K562 (cell line): Measurements from ENCODE around the gene RAB1B. TPM values are rescaled to one million over a fixed set of nuclear protein-coding genes. Genes with fewer than 3 reads are reported as not detected.
A peak's percentile ranks its signal among the peaks of the same experiment; 100 is the strongest.

ENCODE experiments used
- ATAC-seq: fragments of 200-7000 bp; cut with Tn5 transposase; 3 replicates; pipeline ENCODE4 v1.9.1; 2020; ENCODE audit warnings: moderate library complexity
- BruUV-seq: library from RNA; stranded (reverse); fragments of 400-500 nt; replicated peaks from 2 replicates; lab custom pipeline; 2021; lab: Mats Ljungman, UMichigan
- CTCF ChIA-PET: fragments of 300-600 bp; formaldehyde crosslinking; extraction: SDS; loops from one replicate; lab custom pipeline; 2021; ENCODE audit warnings: low intra/inter-chr PET ratio; lab: Yijun Ruan, JAX
- POLR2A ChIA-PET: fragments of 300-600, 350-650 bp; sonication (Branson Sonifier 250); formaldehyde crosslinking; extraction: SDS; loops from one replicate; lab custom pipeline; 2021; ENCODE audit warnings: antibody characterized with exemption, inconsistent platforms; lab: Yijun Ruan, JAX
- DNase-seq, 4 experiments: peaks; one replicate each; pipeline versions ENCODE4 v3.0.0 to v3.0.0-alpha.2; 2011 to 2018; ENCODE audit warnings: low spot score in 3 of 4, mixed read lengths in 3 of 4; ENCODE audit errors: extremely low read depth in 1 of 4
- FAIRE-seq: peaks from 2 replicates; lab custom pipeline; 2011; peaks lifted over from hg19 to GRCh38; lab: Jason Lieb, UNC
- H2AFZ ChIP-seq: 2 replicates; pipeline ENCODE4 v1.6.0; 2011; ENCODE audit warnings: low read depth, low read length, control low read depth, inconsistent platforms
- H3K27ac ChIP-seq: fragments of 200-600 bp; 3 replicates; pipeline ENCODE4 v1.8.0; 2011; ENCODE audit warnings: low read depth, mild to moderate bottlenecking, control low read depth, inconsistent platforms, low read length, moderate library complexity, mixed read lengths; ENCODE audit errors: extremely low read depth
- H3K27me3 ChIP-seq, 2 experiments: fragments of 300-600 bp in 1 of 2; 2 replicates in 1 of 2; 3 replicates in 1 of 2; pipeline versions ENCODE4 v1.6.0 to v1.8.0; 2011; ENCODE audit warnings: inconsistent platforms in 2 of 2, low read length in 2 of 2, mild to moderate bottlenecking in 1 of 2, mixed read lengths in 1 of 2, moderate library complexity in 1 of 2; ENCODE audit not compliant: control insufficient read depth in 2 of 2, insufficient read depth in 2 of 2
- H3K36me3 ChIP-seq: fragments of 300-600 bp; 3 replicates; pipeline ENCODE4 v1.8.0; 2011; ENCODE audit warnings: mild to moderate bottlenecking, low read length, inconsistent platforms; ENCODE audit not compliant: control insufficient read depth, insufficient read depth
- H3K4me1 ChIP-seq, 2 experiments: fragments of 200-600 bp in 1 of 2; replicated peaks in 1 of 2; 2 replicates in 1 of 2; 3 replicates in 1 of 2; pipeline versions ENCODE4 v1.5.1 to v1.8.0; 2011; ENCODE audit warnings: inconsistent platforms in 2 of 2, low read length in 2 of 2, mild to moderate bottlenecking in 1 of 2, mixed read lengths in 1 of 2, moderate library complexity in 1 of 2; ENCODE audit not compliant: control insufficient read depth in 2 of 2, insufficient read depth in 2 of 2
- H3K4me2 ChIP-seq: 2 replicates; pipeline ENCODE4 v1.6.1; 2011; ENCODE audit warnings: low read length, control low read depth, inconsistent platforms, mixed read lengths; ENCODE audit not compliant: insufficient read depth
- H3K4me3 ChIP-seq: fragments of 200-600 bp; sonication (generic), shearing (Covaris generic); 2 replicates; pipeline ENCODE4 v1.5.1; 2016; ENCODE audit warnings: control low read depth, inconsistent platforms
- H3K79me2 ChIP-seq: fragments of 200-600 bp; 3 replicates; pipeline ENCODE4 v1.8.0; 2011; ENCODE audit warnings: low read length, inconsistent platforms; ENCODE audit not compliant: control insufficient read depth, insufficient read depth
- H3K9ac ChIP-seq, 2 experiments: 2 replicates each; pipeline versions ENCODE4 v1.6.0 to v1.6.1; 2011; ENCODE audit warnings: low read depth in 2 of 2, low read length in 2 of 2, control low read depth in 1 of 2, inconsistent platforms in 1 of 2, mild to moderate bottlenecking in 1 of 2, mixed read lengths in 1 of 2; ENCODE audit not compliant: insufficient read depth in 1 of 2
- H3K9me1 ChIP-seq: one replicate; pipeline ENCODE4 v1.6.0; 2011; ENCODE audit warnings: inconsistent platforms, mild to moderate bottlenecking, low read length, moderate library complexity; ENCODE audit not compliant: control insufficient read depth, insufficient read depth
- H3K9me3 ChIP-seq: replicated peaks from 2 replicates; pipeline ENCODE4 v1.5.1; 2011; ENCODE audit warnings: low read depth, low read length, inconsistent platforms; ENCODE audit not compliant: control insufficient read depth, insufficient read depth
- H4K20me1 ChIP-seq: replicated peaks from 2 replicates; pipeline ENCODE4 v1.6.1; 2011; ENCODE audit warnings: low read length, inconsistent platforms, mixed read lengths; ENCODE audit not compliant: control insufficient read depth, insufficient read depth
- C11orf30 ChIP-seq: fragments of 450-650 bp; IDR thresholded peaks from 2 replicates; pipeline ENCODE4 v1.6.1; 2016; ENCODE audit warnings: low read depth, mild to moderate bottlenecking
- CC2D1A ChIP-seq: fragments of 450-650 bp; IDR thresholded peaks from 2 replicates; pipeline ENCODE4 v1.6.1; 2017; ENCODE audit warnings: mild to moderate bottlenecking
- EGR1 ChIP-seq: fragments of 450-650 bp; conservative IDR thresholded peaks from 2 replicates; pipeline ENCODE4 v1.6.1; 2017; ENCODE audit warnings: mild to moderate bottlenecking
- SP2 ChIP-seq: IDR thresholded peaks from 2 replicates; pipeline ENCODE4 v1.6.1; 2011; ENCODE audit warnings: mild to moderate bottlenecking, low read depth, low read length, moderate library complexity; ENCODE audit not compliant: poor library complexity, severe bottlenecking; ENCODE audit errors: extremely low read depth
- ZNF143 ChIP-seq: sonication (generic); formaldehyde crosslinking; IDR thresholded peaks from 2 replicates; pipeline ENCODE4 v1.9.0; 2022; ENCODE audit warnings: mild to moderate bottlenecking, missing genetic modification reagents
- ZNF197 ChIP-seq: fragments of 200-800 bp; sonication (Bioruptor generic); IDR thresholded peaks from 2 replicates; pipeline ENCODE4 v1.6.1; 2016; ENCODE audit warnings: low read depth, missing genetic modification characterization, missing compliant biosample characterization
- WGBS: fragments of 100-300 bp; shearing (Covaris generic); methylation state at CpG from one replicate; pipeline ENCODE4 v1.1.6; 2016; ENCODE audit warnings: low coverage, mixed read lengths; ENCODE audit not compliant: insufficient coverage; ENCODE audit errors: missing lambda C conversion rate; 5-methylcytosine and 5-hydroxymethylcytosine counted together
- in situ Hi-C: fragments of 300-500 bp; cut with MboI; formaldehyde crosslinking; loops from 4 replicates; pipeline ENCODE4 v1.15.0; 2018; ENCODE audit warnings: inconsistent platforms, mixed read lengths
- intact Hi-C: fragments of 100-400 bp; cut with micrococcal nuclease; formaldehyde crosslinking; loops from 2 replicates; pipeline ENCODE4 v1.14.2; 2022
- polyA plus RNA-seq, 8 experiments: library from polyadenylated mRNA; depleted of rRNA in 4 of 8; stranded (reverse) in 5 of 8; unstranded in 3 of 8; fragments of >200 nt; fragmentation: Nextera tagmentation in 2 of 8; fragmentation: Illumina TruSeq in 1 of 8; extraction: Ambion mirVana in 2 of 8; extraction: Trizol in 1 of 8; gene quantifications; 2 replicates each; pipeline versions ENCODE4 v1.2.1 to v1.2.3, GENCODE V29; 2011 to 2014; ENCODE audit warnings: inconsistent platforms in 1 of 8, missing spikeins in 1 of 8
- total RNA-seq, 7 experiments: library from RNA; depleted of rRNA in 6 of 7; stranded (reverse); fragments of >200 nt in 6 of 7; fragmentation: Illumina TruSeq in 2 of 7; extraction: Trizol in 2 of 7; gene quantifications; 2 replicates each; pipeline versions ENCODE4 v1.2.1 to v1.2.3, GENCODE V29; 2011 to 2021; ENCODE audit warnings: low replicate concordance in 1 of 7

The RAB1B gene
- total and polyA plus RNA-seq, 9 of the 15 experiments (the other 6 are each of a cell fraction or from before 2014, with no cell fraction given), result 5.6 to 146 (median 98.6) TPM

DNA sequence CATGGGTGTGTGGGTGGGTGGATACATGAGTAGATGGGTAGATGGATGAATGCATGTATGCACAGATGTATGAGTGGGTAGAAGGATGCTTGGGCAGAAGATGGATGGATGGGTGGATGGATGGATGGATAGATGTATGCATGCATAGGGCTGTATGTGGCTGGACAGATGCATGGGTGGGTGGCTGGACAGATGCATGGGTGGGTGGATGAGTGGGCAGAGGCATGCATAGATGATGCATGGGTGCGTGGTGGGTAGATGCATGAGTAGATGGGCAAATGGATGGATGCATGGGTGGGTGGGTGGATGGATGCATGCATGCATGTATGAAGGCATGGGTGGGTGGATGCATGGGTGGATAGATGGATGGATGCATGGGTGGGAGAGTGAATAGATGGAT is 55.2 kb downstream of the RAB1B start:
- no peaks in the 10 kb centered on the region for H3K9me3 ChIP-seq
- H2AFZ ChIP-seq, result no peak overlapping the region
- no TSS peak for BruUV-seq
- H3K79me2 ChIP-seq, result no peaks in the 10 kb centered on the region
- H3K9ac ChIP-seq, result no peak overlapping the region
- no peak overlapping the region for H3K4me2 ChIP-seq
- H3K27me3 ChIP-seq, result no peaks in the 10 kb centered on the region
- peaks cover 4% of the 10 kb centered on the region for H3K9me1 ChIP-seq
- peaks cover 11 to 48% of the 10 kb centered on the region in 2 experiments; a peak in 4 of 5 replicates for H3K4me1 ChIP-seq
- TF ChIP-seq SP2 (no peak), EGR1 (peak; percentile 24; the same call in 1 of the 2 replicates)
- DNase-seq, result no peak
- intact Hi-C loops (no loop called here), in situ Hi-C loops (no loop called here)
- no peak overlapping the region for H3K27ac ChIP-seq
- no peak for ATAC-seq
- ChIA-PET CTCF (no interaction called here), POLR2A (interaction anchor here (0.7 kb wide), 1 partner anchor 19 kb away, joined by 3 read pairs; no protein-coding TSS in a partner anchor)
- 25% methylated on average over 1 of the region's 1 CpG for WGBS
- FAIRE-seq, result no peak
- no peak overlapping the region for H3K4me3 ChIP-seq
- H4K20me1 ChIP-seq, result no peaks in the 10 kb centered on the region
- no peaks in the 10 kb centered on the region for H3K36me3 ChIP-seq

DNA sequence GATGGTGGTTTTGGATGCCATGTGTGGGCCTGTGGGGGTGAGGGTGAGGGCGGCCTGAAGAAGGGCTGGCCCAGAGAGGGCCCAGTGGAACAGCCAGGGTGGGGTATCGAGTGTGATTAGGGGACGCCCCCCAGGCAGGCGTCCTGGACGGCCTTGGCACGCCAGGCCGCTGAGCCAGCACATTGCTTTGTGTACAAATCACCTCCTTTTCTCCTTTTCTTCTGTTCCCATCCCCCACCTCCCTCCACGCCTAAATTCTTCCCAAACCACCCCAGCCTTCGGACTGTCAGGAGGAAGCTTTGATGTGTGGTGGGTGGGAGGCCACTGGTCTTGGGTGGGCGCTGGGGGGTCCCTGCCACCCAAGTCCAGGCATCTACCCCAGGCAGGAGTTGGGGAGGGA is 56.2 kb downstream of the RAB1B start:
- WGBS, result 32% methylated on average over 8 of the region's 10 CpGs
- Histone ChIP-seq H4K20me1 (no peaks in the 10 kb centered on the region), H3K9me1 (peaks cover 4% of the 10 kb centered on the region), H3K4me1 (peaks cover 12 to 49% of the 10 kb centered on the region in 2 experiments; a peak in 4 of 5 replicates), H3K27me3 (no peaks in the 10 kb centered on the region), H3K4me3 (no peak overlapping the region), H3K36me3 (no peaks in the 10 kb centered on the region), H3K27ac (no peak overlapping the region), H3K9ac (peak overlapping the region in 1 of 2 experiments; percentile 55; a peak in 2 of 4 replicates), H3K79me2 (no peaks in the 10 kb centered on the region), H2AFZ (no peak overlapping the region), H3K9me3 (no peaks in the 10 kb centered on the region), H3K4me2 (no peak overlapping the region)
- intact Hi-C loops, result no loop called here
- no TSS peak for BruUV-seq
- ATAC-seq (no peak), FAIRE-seq (no peak), DNase-seq (no peak)
- in situ Hi-C loops, result loop anchor here (5.0 kb wide), 1 partner anchor 107 kb away; no protein-coding TSS in a partner anchor
- POLR2A ChIA-PET, result no interaction called here
- TF ChIP-seq ZNF143 (CRISPR knock-in tag) (no peak), ZNF197 (no peak), CC2D1A (no peak), C11orf30 (0 out of 2 replicates have a peak, but pooled peaks have one; percentile 7)
- CTCF ChIA-PET, result no interaction called here
